WI38 (cell line): ENCODE results near the gene STAT1.

Experiments used
- H3K4me3 ChIP-seq: 2 replicates; pipeline ENCODE4 v1.5.1; 2011; ENCODE audit warnings: low read depth, mild to moderate bottlenecking, control low read depth, low read length
- CTCF ChIP-seq: IDR thresholded peaks from 2 replicates; pipeline ENCODE4 v1.5.1; 2012; ENCODE audit warnings: low read depth, mild to moderate bottlenecking, control low read depth, low read length

Gene STAT1

GRCh38 chr2:191043438-191043837 lies 29.5 kb upstream of the STAT1 start:
- H3K4me3 ChIP-seq: no peak overlapping the region
- no peak for TF ChIP-seq CTCF

GRCh38 chr2:191041418-191042161 lies 27.6 kb upstream of the STAT1 start:
- TF ChIP-seq CTCF: no peak
- no peak overlapping the region for H3K4me3 ChIP-seq

GRCh38 chr2:191039616-191040015 lies 25.6 kb upstream of the STAT1 start:
- TF ChIP-seq CTCF: no peak
- no peak overlapping the region for H3K4me3 ChIP-seq

- H3K4me3 ChIP-seq: no peak overlapping the region
- no peak for TF ChIP-seq CTCF
These were observed 24.8 kb upstream of the STAT1 start for GRCh38 chr2:191038741-191039140.

- H3K4me3 ChIP-seq: no peak overlapping the region
- TF ChIP-seq CTCF: no peak
These were observed 24.3 kb upstream of the STAT1 start for GRCh38 chr2:191038241-191038725.

GRCh38 chr2:191037351-191037750 lies 23.4 kb upstream of the STAT1 start:
- H3K4me3 ChIP-seq: no peak overlapping the region
- no peak for TF ChIP-seq CTCF

GRCh38 chr2:191036363-191036762 lies 22.4 kb upstream of the STAT1 start:
- no peak overlapping the region for H3K4me3 ChIP-seq
- TF ChIP-seq CTCF: no peak
